GM23338 (cell line): ENCODE data around the gene MRPS6. TPM values are rescaled to one million over a fixed set of nuclear protein-coding genes. Genes with fewer than 3 reads are reported as not detected.
A peak's percentile ranks its signal among the peaks of the same experiment; 100 is the strongest.

Experiments
- ATAC-seq: fragments of 200-7000 bp; cut with Tn5 transposase; 3 replicates; pipeline ENCODE4 v1.9.1; 2020
- DNase-seq: peaks from one replicate; pipeline ENCODE4 v3.0.0-alpha.2; 2015; ENCODE audit warnings: low spot score
- H2AFZ ChIP-seq: fragments of 200-600 bp; sonication (generic); 2 replicates; pipeline ENCODE4 v1.8.0; 2016; ENCODE audit warnings: antibody characterized with exemption, mild to moderate bottlenecking, moderate library complexity
- H3F3A ChIP-seq: fragments of 200-600 bp; sonication (generic); replicated peaks from 2 replicates; pipeline ENCODE4 v1.8.0; 2017; ENCODE audit warnings: antibody characterized with exemption, mixed run types, low read depth
- H3K27ac ChIP-seq: fragments of 200-600 bp; sonication (generic); 2 replicates; pipeline ENCODE4 v1.6.1; 2016; ENCODE audit warnings: low read depth
- H3K27me3 ChIP-seq: fragments of 200-600 bp; sonication (generic); 2 replicates; pipeline ENCODE4 v1.8.0; 2016; ENCODE audit warnings: mild to moderate bottlenecking, mixed run types, moderate library complexity; ENCODE audit not compliant: insufficient read depth
- H3K36me3 ChIP-seq: fragments of 200-600 bp; sonication (generic); 2 replicates; pipeline ENCODE4 v1.8.0; 2016; ENCODE audit warnings: mild to moderate bottlenecking; ENCODE audit not compliant: insufficient read depth
- H3K4me1 ChIP-seq: fragments of 200-600 bp; sonication (generic); 2 replicates; pipeline ENCODE4 v1.8.0; 2016; ENCODE audit warnings: mild to moderate bottlenecking, moderate library complexity; ENCODE audit not compliant: insufficient read depth
- H3K4me2 ChIP-seq: fragments of 200-600 bp; sonication (generic); 2 replicates; pipeline ENCODE4 v1.7.1; 2017; ENCODE audit warnings: mixed run types
- H3K4me3 ChIP-seq: fragments of 200-600 bp; sonication (generic); 2 replicates; pipeline ENCODE4 v1.6.1; 2016; ENCODE audit warnings: mixed run types
- H3K79me2 ChIP-seq: fragments of 200-600 bp; sonication (generic); replicated peaks from 2 replicates; pipeline ENCODE4 v1.8.0; 2017; ENCODE audit warnings: mild to moderate bottlenecking; ENCODE audit not compliant: insufficient read depth
- H3K9me2 ChIP-seq: fragments of 200-600 bp; sonication (generic); 2 replicates; pipeline ENCODE4 v1.8.0; 2017; ENCODE audit not compliant: insufficient read depth
- H4K20me1 ChIP-seq: fragments of 200-600 bp; sonication (generic); replicated peaks from 2 replicates; pipeline ENCODE4 v1.8.0; 2017; ENCODE audit warnings: mild to moderate bottlenecking; ENCODE audit not compliant: insufficient read depth
- H3K27ac Mint-ChIP-seq: 2 replicates; pipeline ENCODE4 v1.8.0; 2020; ENCODE audit warnings: inconsistent platforms, mild to moderate bottlenecking, moderate library complexity, mixed read lengths
- H3K27me3 Mint-ChIP-seq: 3 replicates; pipeline ENCODE4 v1.8.0; 2022; ENCODE audit warnings: low read depth, mild to moderate bottlenecking, moderate library complexity, mixed read lengths, inconsistent platforms; ENCODE audit not compliant: insufficient read depth, poor library complexity
- H3K36me3 Mint-ChIP-seq: 3 replicates; pipeline ENCODE4 v1.8.0; 2021; ENCODE audit warnings: low read depth, mild to moderate bottlenecking, inconsistent platforms, moderate library complexity, mixed read lengths
- H3K4me1 Mint-ChIP-seq: 3 replicates; pipeline ENCODE4 v1.8.0; 2020; ENCODE audit warnings: mild to moderate bottlenecking, inconsistent platforms, mixed read lengths
- H3K4me3 Mint-ChIP-seq: 3 replicates; pipeline ENCODE4 v1.8.0; 2021; ENCODE audit warnings: moderate library complexity, mild to moderate bottlenecking, inconsistent platforms, mixed read lengths
- H3K9me3 Mint-ChIP-seq: 3 replicates; pipeline ENCODE4 v1.8.0; 2020; ENCODE audit warnings: moderate library complexity, mild to moderate bottlenecking, inconsistent platforms, mixed read lengths
- ETS1 ChIP-seq: IDR thresholded peaks from 2 replicates; pipeline ENCODE4 v1.6.1; 2016; ENCODE audit warnings: antibody characterized with exemption
- JUNB ChIP-seq: IDR thresholded peaks from one replicate; pipeline ENCODE4 v1.6.1; 2016; ENCODE audit warnings: antibody characterized with exemption; ENCODE audit not compliant: unreplicated experiment
- POLR2AphosphoS5 ChIP-seq: IDR thresholded peaks from 2 replicates; pipeline ENCODE4 v1.6.1; 2016; ENCODE audit warnings: antibody characterized with exemption, low read depth
- ZNF114 ChIP-seq: fragments of 250-450 bp; sonication (Bioruptor Pico); IDR thresholded peaks from 2 replicates; pipeline ENCODE4 v1.5.0; 2020; ENCODE audit warnings: mild to moderate bottlenecking, moderate library complexity
- polyA plus RNA-seq: library from polyadenylated mRNA; unstranded; fragments of >200 nt; fragmentation: Nextera tagmentation; extraction: Ambion mirVana; gene quantifications from 2 replicates; pipeline ENCODE4 v1.2.1, GENCODE V29; 2016
- total RNA-seq: library from RNA; depleted of rRNA; stranded (reverse); fragments of >200 nt; shearing (Covaris generic); gene quantifications from 2 replicates; pipeline ENCODE4 v1.2.3, GENCODE V29; 2014
- TF ChIP-seq, protein P1 (sequence below): fragments of 250-450 bp; sonication (Bioruptor Pico); IDR thresholded peaks from 2 replicates; pipeline ENCODE4 v1.5.0; 2020; ENCODE audit warnings: mild to moderate bottlenecking, moderate library complexity
- TF ChIP-seq, protein P2 (sequence below), 2 experiments: fragments of 200-600 bp in 1 of 2; sonication (generic) in 1 of 2; conservative IDR thresholded peaks; 2 replicates each; pipeline versions ENCODE4 v1.5.1 to v1.6.1; 2016 to 2017; ENCODE audit warnings: antibody characterized with exemption in 2 of 2, low read depth in 2 of 2, mild to moderate bottlenecking in 2 of 2, moderate library complexity in 1 of 2

MRPS6 gene
- total and polyA plus RNA-seq, 2 experiments from 2014 or later: 80.5 to 242 TPM

DNA sequence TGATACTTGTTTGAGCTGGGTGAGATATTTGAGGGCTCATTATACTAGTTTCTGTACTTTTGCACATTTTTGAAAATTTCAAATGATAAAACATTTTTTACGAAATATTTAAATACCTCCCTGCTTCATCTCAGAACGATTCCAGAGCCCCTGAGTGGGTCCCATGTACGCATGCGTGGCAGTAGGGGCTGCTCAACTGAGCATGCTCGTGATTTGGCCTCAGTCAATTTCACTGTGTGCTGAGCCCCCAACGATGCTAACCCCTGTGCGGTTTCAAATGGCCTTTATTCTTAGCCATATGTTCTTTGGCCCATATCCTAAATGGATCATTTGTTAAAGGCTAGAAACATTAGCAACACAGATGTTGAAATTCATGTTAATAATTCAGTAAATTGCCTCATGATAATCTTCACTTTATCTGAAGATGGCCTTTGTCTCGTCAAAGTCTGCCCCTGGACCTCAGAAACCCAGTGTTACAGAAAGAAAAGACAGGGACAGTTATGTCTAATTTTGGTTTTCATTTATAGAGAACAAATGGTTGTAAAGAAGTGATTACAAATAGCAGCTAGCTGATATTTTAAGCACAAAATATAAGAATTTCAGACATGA, 108.2 kb downstream of the MRPS6 start:
- Histone ChIP-seq H3K9me2 (0 out of 2 replicates have a peak, but pooled peaks cover 3% of the 10 kb centered on the region), H3K4me3 (no peak overlapping the region), H3K79me2 (no peaks in the 10 kb centered on the region), H3K27ac (no peak overlapping the region), H3K4me2 (peak overlapping the region; percentile 58), H2AFZ (no peak overlapping the region), H4K20me1 (no peaks in the 10 kb centered on the region), H3F3A (0 out of 2 replicates have a peak, but pooled peaks cover 3% of the 10 kb centered on the region), H3K36me3 (no peaks in the 10 kb centered on the region), H3K27me3 (peaks cover 42% of the 10 kb centered on the region), H3K4me1 (peaks cover 31% of the 10 kb centered on the region)
- no peak overlapping the region for H3K27ac Mint-ChIP-seq
- H3K27me3 Mint-ChIP-seq: peaks cover 15% of the 10 kb centered on the region
- ATAC-seq (no peak), DNase-seq (no peak)
- TF ChIP-seq POLR2AphosphoS5: no peak
- TF ChIP-seq JUNB: no peak
- TF ChIP-seq ZNF114 (CRISPR knock-in tag): no peak
- TF ChIP-seq ETS1: no peak
- no peaks in the 10 kb centered on the region for H3K36me3 Mint-ChIP-seq
- H3K9me3 Mint-ChIP-seq: no peaks in the 10 kb centered on the region
- H3K4me1 Mint-ChIP-seq: peaks cover 34% of the 10 kb centered on the region
- no peak overlapping the region for H3K4me3 Mint-ChIP-seq

DNA sequence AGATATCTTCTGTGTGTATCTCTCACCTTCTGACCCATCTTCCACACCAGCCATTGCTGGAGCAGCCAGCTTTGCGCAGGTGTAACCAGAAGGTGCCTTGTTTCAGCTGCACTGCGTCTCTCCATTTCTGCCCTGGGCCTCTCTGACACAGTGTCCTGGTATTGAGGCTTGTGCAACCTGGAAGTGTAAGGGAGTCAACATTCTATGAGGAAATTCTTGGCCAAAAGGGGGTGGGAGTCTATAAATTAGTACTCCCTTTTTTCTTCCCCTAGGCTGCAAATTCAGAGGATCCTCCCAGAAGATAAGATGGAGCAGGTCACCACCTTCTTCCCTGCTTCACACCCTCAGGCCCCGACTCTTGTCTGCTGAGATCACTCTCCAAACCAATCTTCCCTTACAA, 109.1 kb downstream of the MRPS6 start:
- Mint-ChIP-seq H3K27ac (no peak overlapping the region), H3K9me3 (no peaks in the 10 kb centered on the region), H3K36me3 (no peaks in the 10 kb centered on the region), H3K4me3 (no peak overlapping the region), H3K27me3 (peaks cover 16% of the 10 kb centered on the region), H3K4me1 (peaks cover 34% of the 10 kb centered on the region)
- Histone ChIP-seq H3K27ac (no peak overlapping the region), H3K79me2 (no peaks in the 10 kb centered on the region), H3K4me1 (peaks cover 31% of the 10 kb centered on the region), H2AFZ (no peak overlapping the region), H3K9me2 (peaks cover 5% of the 10 kb centered on the region; the same call in 1 of the 2 replicates), H3K36me3 (no peaks in the 10 kb centered on the region), H4K20me1 (no peaks in the 10 kb centered on the region), H3K4me2 (no peak overlapping the region), H3K27me3 (peaks cover 33% of the 10 kb centered on the region), H3K4me3 (no peak overlapping the region), H3F3A (0 out of 2 replicates have a peak, but pooled peaks cover 3% of the 10 kb centered on the region)
- no peak for ATAC-seq
- no peak for DNase-seq
- TF ChIP-seq, protein P1, sequence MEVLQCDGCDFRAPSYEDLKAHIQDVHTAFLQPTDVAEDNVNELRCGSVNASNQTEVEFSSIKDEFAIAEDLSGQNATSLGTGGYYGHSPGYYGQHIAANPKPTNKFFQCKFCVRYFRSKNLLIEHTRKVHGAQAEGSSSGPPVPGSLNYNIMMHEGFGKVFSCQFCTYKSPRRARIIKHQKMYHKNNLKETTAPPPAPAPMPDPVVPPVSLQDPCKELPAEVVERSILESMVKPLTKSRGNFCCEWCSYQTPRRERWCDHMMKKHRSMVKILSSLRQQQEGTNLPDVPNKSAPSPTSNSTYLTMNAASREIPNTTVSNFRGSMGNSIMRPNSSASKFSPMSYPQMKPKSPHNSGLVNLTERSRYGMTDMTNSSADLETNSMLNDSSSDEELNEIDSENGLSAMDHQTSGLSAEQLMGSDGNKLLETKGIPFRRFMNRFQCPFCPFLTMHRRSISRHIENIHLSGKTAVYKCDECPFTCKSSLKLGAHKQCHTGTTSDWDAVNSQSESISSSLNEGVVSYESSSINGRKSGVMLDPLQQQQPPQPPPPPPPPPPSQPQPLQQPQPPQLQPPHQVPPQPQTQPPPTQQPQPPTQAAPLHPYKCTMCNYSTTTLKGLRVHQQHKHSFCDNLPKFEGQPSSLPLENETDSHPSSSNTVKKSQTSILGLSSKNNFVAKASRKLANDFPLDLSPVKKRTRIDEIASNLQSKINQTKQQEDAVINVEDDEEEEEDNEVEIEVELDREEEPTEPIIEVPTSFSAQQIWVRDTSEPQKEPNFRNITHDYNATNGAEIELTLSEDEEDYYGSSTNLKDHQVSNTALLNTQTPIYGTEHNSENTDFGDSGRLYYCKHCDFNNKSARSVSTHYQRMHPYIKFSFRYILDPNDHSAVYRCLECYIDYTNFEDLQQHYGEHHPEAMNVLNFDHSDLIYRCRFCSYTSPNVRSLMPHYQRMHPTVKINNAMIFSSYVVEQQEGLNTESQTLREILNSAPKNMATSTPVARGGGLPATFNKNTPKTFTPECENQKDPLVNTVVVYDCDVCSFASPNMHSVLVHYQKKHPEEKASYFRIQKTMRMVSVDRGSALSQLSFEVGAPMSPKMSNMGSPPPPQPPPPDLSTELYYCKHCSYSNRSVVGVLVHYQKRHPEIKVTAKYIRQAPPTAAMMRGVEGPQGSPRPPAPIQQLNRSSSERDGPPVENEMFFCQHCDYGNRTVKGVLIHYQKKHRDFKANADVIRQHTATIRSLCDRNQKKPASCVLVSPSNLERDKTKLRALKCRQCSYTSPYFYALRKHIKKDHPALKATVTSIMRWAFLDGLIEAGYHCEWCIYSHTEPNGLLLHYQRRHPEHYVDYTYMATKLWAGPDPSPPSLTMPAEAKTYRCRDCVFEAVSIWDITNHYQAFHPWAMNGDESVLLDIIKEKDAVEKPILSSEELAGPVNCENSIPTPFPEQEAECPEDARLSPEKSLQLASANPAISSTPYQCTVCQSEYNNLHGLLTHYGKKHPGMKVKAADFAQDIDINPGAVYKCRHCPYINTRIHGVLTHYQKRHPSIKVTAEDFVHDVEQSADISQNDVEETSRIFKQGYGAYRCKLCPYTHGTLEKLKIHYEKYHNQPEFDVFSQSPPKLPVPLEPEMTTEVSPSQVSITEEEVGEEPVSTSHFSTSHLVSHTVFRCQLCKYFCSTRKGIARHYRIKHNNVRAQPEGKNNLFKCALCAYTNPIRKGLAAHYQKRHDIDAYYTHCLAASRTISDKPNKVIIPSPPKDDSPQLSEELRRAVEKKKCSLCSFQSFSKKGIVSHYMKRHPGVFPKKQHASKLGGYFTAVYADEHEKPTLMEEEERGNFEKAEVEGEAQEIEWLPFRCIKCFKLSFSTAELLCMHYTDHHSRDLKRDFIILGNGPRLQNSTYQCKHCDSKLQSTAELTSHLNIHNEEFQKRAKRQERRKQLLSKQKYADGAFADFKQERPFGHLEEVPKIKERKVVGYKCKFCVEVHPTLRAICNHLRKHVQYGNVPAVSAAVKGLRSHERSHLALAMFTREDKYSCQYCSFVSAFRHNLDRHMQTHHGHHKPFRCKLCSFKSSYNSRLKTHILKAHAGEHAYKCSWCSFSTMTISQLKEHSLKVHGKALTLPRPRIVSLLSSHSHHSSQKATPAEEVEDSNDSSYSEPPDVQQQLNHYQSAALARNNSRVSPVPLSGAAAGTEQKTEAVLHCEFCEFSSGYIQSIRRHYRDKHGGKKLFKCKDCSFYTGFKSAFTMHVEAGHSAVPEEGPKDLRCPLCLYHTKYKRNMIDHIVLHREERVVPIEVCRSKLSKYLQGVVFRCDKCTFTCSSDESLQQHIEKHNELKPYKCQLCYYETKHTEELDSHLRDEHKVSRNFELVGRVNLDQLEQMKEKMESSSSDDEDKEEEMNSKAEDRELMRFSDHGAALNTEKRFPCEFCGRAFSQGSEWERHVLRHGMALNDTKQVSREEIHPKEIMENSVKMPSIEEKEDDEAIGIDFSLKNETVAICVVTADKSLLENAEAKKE: no peak
- TF ChIP-seq, protein P2, sequence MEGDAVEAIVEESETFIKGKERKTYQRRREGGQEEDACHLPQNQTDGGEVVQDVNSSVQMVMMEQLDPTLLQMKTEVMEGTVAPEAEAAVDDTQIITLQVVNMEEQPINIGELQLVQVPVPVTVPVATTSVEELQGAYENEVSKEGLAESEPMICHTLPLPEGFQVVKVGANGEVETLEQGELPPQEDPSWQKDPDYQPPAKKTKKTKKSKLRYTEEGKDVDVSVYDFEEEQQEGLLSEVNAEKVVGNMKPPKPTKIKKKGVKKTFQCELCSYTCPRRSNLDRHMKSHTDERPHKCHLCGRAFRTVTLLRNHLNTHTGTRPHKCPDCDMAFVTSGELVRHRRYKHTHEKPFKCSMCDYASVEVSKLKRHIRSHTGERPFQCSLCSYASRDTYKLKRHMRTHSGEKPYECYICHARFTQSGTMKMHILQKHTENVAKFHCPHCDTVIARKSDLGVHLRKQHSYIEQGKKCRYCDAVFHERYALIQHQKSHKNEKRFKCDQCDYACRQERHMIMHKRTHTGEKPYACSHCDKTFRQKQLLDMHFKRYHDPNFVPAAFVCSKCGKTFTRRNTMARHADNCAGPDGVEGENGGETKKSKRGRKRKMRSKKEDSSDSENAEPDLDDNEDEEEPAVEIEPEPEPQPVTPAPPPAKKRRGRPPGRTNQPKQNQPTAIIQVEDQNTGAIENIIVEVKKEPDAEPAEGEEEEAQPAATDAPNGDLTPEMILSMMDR (conservative IDR thresholded peaks at IDR 0.05; ENCODE audit: low read depth in 2 of 2): no peak
- TF ChIP-seq ETS1 (no peak), POLR2AphosphoS5 (no peak)
